Esophagus muscularis mucosa (tissue), 3 donors: ENCODE data around the gene C1orf35.

Experiments used
- CTCF ChIP-seq, 3 experiments: fragments of 200-600 bp in 2 of 3; fragments of 450-650 bp in 1 of 3; sonication (generic) in 2 of 3; IDR thresholded peaks; one replicate each; pipeline ENCODE4 v1.5.1; 2017 to 2019; ENCODE audit warnings: antibody characterized with exemption in 3 of 3, mild to moderate bottlenecking in 2 of 3, moderate library complexity in 1 of 3
- POLR2A ChIP-seq: fragments of 450-650 bp; IDR thresholded peaks from one replicate; pipeline ENCODE4 v1.6.1; 2017; ENCODE audit warnings: antibody characterized with exemption, moderate library complexity, mild to moderate bottlenecking, low read depth

GRCh38 chr1:228150461-228151179, 47.5 kb upstream of the C1orf35 start:
- TF ChIP-seq CTCF (IDR thresholded peaks at IDR 0.05) (no peak), POLR2A (no peak)
